H9 (cell line): ENCODE data around the gene ARHGAP11A. TPM values are rescaled to one million over a fixed set of nuclear protein-coding genes. Genes with fewer than 3 reads are reported as not detected.

Source experiments
- DNase-seq: peaks from one replicate; pipeline ENCODE4 v3.0.0-alpha.2; 2017
- H2AFZ ChIP-seq: one replicate; pipeline ENCODE4 v1.6.1; 2013; ENCODE audit warnings: mild to moderate bottlenecking, low read length, control low read depth, moderate library complexity
- H2AK5ac ChIP-seq: 2 replicates; pipeline ENCODE4 v1.6.1; 2013; ENCODE audit warnings: low read length, control low read depth, mixed read lengths; ENCODE audit not compliant: insufficient read length
- H2BK120ac ChIP-seq: one replicate; pipeline ENCODE4 v1.6.1; 2013; ENCODE audit warnings: low read depth, mild to moderate bottlenecking, low read length, control low read depth, inconsistent platforms; ENCODE audit not compliant: poor library complexity, severe bottlenecking
- H2BK12ac ChIP-seq: 2 replicates; pipeline ENCODE4 v1.6.1; 2013; ENCODE audit warnings: low read length, control low read depth, mixed read lengths, low read depth; ENCODE audit not compliant: insufficient read length
- H2BK15ac ChIP-seq: 2 replicates; pipeline ENCODE4 v1.6.1; 2013; ENCODE audit warnings: low read depth, low read length, control low read depth
- H2BK20ac ChIP-seq: one replicate; pipeline ENCODE4 v1.6.1; 2013; ENCODE audit warnings: low read depth, mild to moderate bottlenecking, low read length, control low read depth, inconsistent platforms; ENCODE audit not compliant: poor library complexity, severe bottlenecking
- H2BK5ac ChIP-seq: 2 replicates; pipeline ENCODE4 v1.6.1; 2013; ENCODE audit warnings: low read length, control low read depth, mixed read lengths; ENCODE audit not compliant: insufficient read length
- H3K14ac ChIP-seq: 2 replicates; pipeline ENCODE4 v1.6.1; 2013; ENCODE audit warnings: low read length, control low read depth; ENCODE audit not compliant: insufficient read depth
- H3K18ac ChIP-seq: 2 replicates; pipeline ENCODE4 v1.6.1; 2013; ENCODE audit warnings: low read depth, mild to moderate bottlenecking, mixed read lengths, low read length, control low read depth; ENCODE audit not compliant: insufficient read length
- H3K23ac ChIP-seq: 2 replicates; pipeline ENCODE4 v1.6.1; 2013; ENCODE audit warnings: low read length, control low read depth, mixed read lengths, low read depth; ENCODE audit not compliant: insufficient read length
- H3K23me2 ChIP-seq: 2 replicates; pipeline ENCODE4 v1.6.1; 2013; ENCODE audit warnings: low read depth, mild to moderate bottlenecking, mixed read lengths, low read length, control low read depth; ENCODE audit not compliant: insufficient read length, poor library complexity, severe bottlenecking
- H3K27ac ChIP-seq: 2 replicates; pipeline ENCODE4 v1.5.1; 2013; ENCODE audit warnings: low read length, control low read depth, mixed read lengths, low read depth; ENCODE audit not compliant: insufficient read length
- H3K27me3 ChIP-seq: 2 replicates; pipeline ENCODE4 v1.6.1; 2013; ENCODE audit warnings: low read length, control low read depth, inconsistent platforms; ENCODE audit not compliant: insufficient read depth
- H3K4ac ChIP-seq: 2 replicates; pipeline ENCODE4 v1.6.1; 2013; ENCODE audit warnings: low read depth, mild to moderate bottlenecking, control low read depth, inconsistent platforms, low read length, moderate library complexity
- H3K4me1 ChIP-seq: 2 replicates; pipeline ENCODE4 v1.6.1; 2013; ENCODE audit warnings: low read length, control low read depth, inconsistent platforms; ENCODE audit not compliant: insufficient read depth
- H3K4me2 ChIP-seq: 2 replicates; pipeline ENCODE4 v1.6.1; 2013; ENCODE audit warnings: low read length, control low read depth, mixed read lengths; ENCODE audit not compliant: insufficient read length, insufficient read depth
- H3K56ac ChIP-seq: 2 replicates; pipeline ENCODE4 v1.6.1; 2013; ENCODE audit warnings: low read depth, mild to moderate bottlenecking, mixed read lengths, low read length, control low read depth; ENCODE audit not compliant: insufficient read length
- H3K79me1 ChIP-seq: 2 replicates; pipeline ENCODE4 v1.6.1; 2013; ENCODE audit warnings: low read depth, mild to moderate bottlenecking, moderate library complexity, low read length, control low read depth, inconsistent platforms; ENCODE audit not compliant: insufficient read depth, poor library complexity, severe bottlenecking
- H3K79me2 ChIP-seq: 2 replicates; pipeline ENCODE4 v1.6.1; 2013; ENCODE audit warnings: low read length, control low read depth, inconsistent platforms; ENCODE audit not compliant: insufficient read depth
- H3K9ac ChIP-seq: 2 replicates; pipeline ENCODE4 v1.6.1; 2013; ENCODE audit warnings: low read length, control low read depth, mixed read lengths; ENCODE audit not compliant: insufficient read length; ENCODE audit errors: extremely low read depth
- H3K9me3 ChIP-seq: one replicate; pipeline ENCODE4 v1.6.1; 2013; ENCODE audit warnings: low read depth, low read length, inconsistent platforms; ENCODE audit not compliant: control insufficient read depth
- H3T11ph ChIP-seq: one replicate; pipeline ENCODE4 v1.6.1; 2013; ENCODE audit warnings: mild to moderate bottlenecking, low read length, control low read depth, inconsistent platforms
- H4K20me1 ChIP-seq: one replicate; pipeline ENCODE4 v1.6.1; 2013; ENCODE audit not compliant: control insufficient read depth, insufficient read length, insufficient read depth
- H4K5ac ChIP-seq: 2 replicates; pipeline ENCODE4 v1.6.1; 2013; ENCODE audit warnings: low read depth, mild to moderate bottlenecking, mixed read lengths, low read length, control low read depth; ENCODE audit not compliant: insufficient read length
- H4K8ac ChIP-seq: replicated peaks from 2 replicates; pipeline ENCODE4 v1.6.1; 2013; ENCODE audit warnings: low read length, control low read depth, mixed read lengths, low read depth; ENCODE audit not compliant: insufficient read length
- H4K91ac ChIP-seq: 2 replicates; pipeline ENCODE4 v1.6.1; 2013; ENCODE audit warnings: low read depth, mild to moderate bottlenecking, moderate library complexity, mixed read lengths, low read length, control low read depth; ENCODE audit not compliant: insufficient read length
- H3K27ac Mint-ChIP-seq, 3 experiments: 2 replicates in 2 of 3; 3 replicates in 1 of 3; pipeline ENCODE4 v1.8.0; 2020 to 2021; ENCODE audit warnings: mixed read lengths in 3 of 3, mild to moderate bottlenecking in 1 of 3, moderate library complexity in 1 of 3
- H3K27me3 Mint-ChIP-seq: 2 replicates; pipeline ENCODE4 v1.8.0; 2021; ENCODE audit warnings: low read depth, mild to moderate bottlenecking, moderate library complexity, mixed read lengths
- H3K36me3 Mint-ChIP-seq, 3 experiments: 2 replicates in 2 of 3; 3 replicates in 1 of 3; pipeline ENCODE4 v1.8.0; 2020 to 2021; ENCODE audit warnings: low read depth in 3 of 3, mixed read lengths in 3 of 3; ENCODE audit not compliant: insufficient read depth in 1 of 3
- H3K4me1 Mint-ChIP-seq, 2 experiments: 2 replicates each; pipeline ENCODE4 v1.8.0; 2020; ENCODE audit warnings: mixed read lengths in 2 of 2
- H3K4me3 Mint-ChIP-seq, 2 experiments: 2 replicates in 1 of 2; 3 replicates in 1 of 2; pipeline ENCODE4 v1.8.0; 2020 to 2021; ENCODE audit warnings: mild to moderate bottlenecking in 2 of 2, mixed read lengths in 2 of 2, moderate library complexity in 1 of 2
- H3K9me3 Mint-ChIP-seq, 2 experiments: 2 replicates in 1 of 2; 3 replicates in 1 of 2; pipeline ENCODE4 v1.8.0; 2020; ENCODE audit warnings: mild to moderate bottlenecking in 2 of 2, mixed read lengths in 2 of 2, moderate library complexity in 1 of 2
- CTCF ChIP-seq: fragments of 200-600 bp; sonication (generic); conservative IDR thresholded peaks from 3 replicates; pipeline ENCODE4 v1.8.0; 2021; ENCODE audit warnings: antibody characterized with exemption, mild to moderate bottlenecking
- WGBS: extraction: QIAGEN DNeasy Blood & Tissue Kit; methylation state at CpG from one replicate; pipeline ENCODE4 v1.1.7; 2013; ENCODE audit warnings: missing lambda C conversion rate, low lambda C conversion rate, mixed read lengths; ENCODE audit not compliant: insufficient read length; ENCODE audit errors: extremely low coverage; 5-methylcytosine and 5-hydroxymethylcytosine counted together
- total RNA-seq: library from RNA; stranded (reverse); gene quantifications from 2 replicates; pipeline ENCODE4 v1.2.1, GENCODE V29; 2021

ARHGAP11A gene
- total RNA-seq, 1 experiment from 2014 or later: 94.4 TPM

- Histone ChIP-seq H3K79me1 (no peaks in the 10 kb centered on the region), H3K23ac (no peak overlapping the region), H4K8ac (no peak overlapping the region), H2BK20ac (no peak overlapping the region), H3K4ac (no peak overlapping the region), H2AK5ac (no peak overlapping the region), H4K5ac (no peak overlapping the region), H3K9ac (no peak overlapping the region), H3K18ac (no peak overlapping the region), H3K79me2 (no peaks in the 10 kb centered on the region), H3K4me2 (no peak overlapping the region), H2BK12ac (no peak overlapping the region), H2BK120ac (no peak overlapping the region), H3T11ph (no peak overlapping the region), H3K4me1 (peaks cover 4% of the 10 kb centered on the region; the same call in 1 of the 2 replicates), H3K27me3 (no peaks in the 10 kb centered on the region), H2BK15ac (no peak overlapping the region), H3K56ac (no peak overlapping the region), H4K20me1 (no peaks in the 10 kb centered on the region), H2BK5ac (no peak overlapping the region), H4K91ac (no peak overlapping the region), H3K23me2 (no peaks in the 10 kb centered on the region), H3K27ac (no peak overlapping the region), H3K9me3 (no peaks in the 10 kb centered on the region), H2AFZ (no peak overlapping the region), H3K14ac (no peak overlapping the region)
- DNase-seq: no peak
- no peak for TF ChIP-seq CTCF
- H3K4me3 Mint-ChIP-seq: no peak overlapping the region
- WGBS: no CpG with 5 or more reads among the region's 8 CpGs
- H3K36me3 Mint-ChIP-seq: peaks cover 4 to 25% (median 7%) of the 10 kb centered on the region in 3 experiments; a peak in 5 of 7 replicates
- H3K4me1 Mint-ChIP-seq: peaks cover 1 to 9% of the 10 kb centered on the region in 2 experiments; a peak in 3 of 4 replicates
- peak overlapping the region in 1 of 3 experiments; percentile 50; a peak in 1 of 7 replicates for H3K27ac Mint-ChIP-seq
- H3K27me3 Mint-ChIP-seq: no peaks in the 10 kb centered on the region; the same call in 1 of the 2 replicates
- H3K9me3 Mint-ChIP-seq: no peaks in the 10 kb centered on the region; a peak in 1 of 5 replicates
Observed at GRCh38 chr15:32683906-32684584, 68.7 kb downstream of the ARHGAP11A start.
